Motor neuron (in vitro differentiated cells): ENCODE data around the gene CIT. TPM values are rescaled to one million over a fixed set of nuclear protein-coding genes. Genes with fewer than 3 reads are reported as not detected.

Experiments
- ATAC-seq, 8 experiments: fragments of 200-7000 bp; cut with Tn5 transposase; replicated peaks in 6 of 8; 2 replicates each; pipeline ENCODE4 v1.8.0; 2021; ENCODE audit warnings: mild to moderate bottlenecking in 8 of 8, moderate library complexity in 8 of 8
- H3K27ac ChIP-seq, 2 donors: fragments of 250-450 bp; sonication (Bioruptor Pico); 2 replicates each; pipeline ENCODE4 v1.9.0; 2021; ENCODE audit warnings: antibody characterized with exemption in 2 of 2, mild to moderate bottlenecking in 2 of 2, moderate library complexity in 1 of 2
- H3K4me1 ChIP-seq, 2 donors: fragments of 250-450 bp; sonication (Bioruptor Pico); replicated peaks in 1 of 2; 2 replicates each; pipeline ENCODE4 v1.6.1; 2021; ENCODE audit warnings: antibody characterized with exemption in 2 of 2, mild to moderate bottlenecking in 2 of 2, moderate library complexity in 1 of 2
- H3K4me3 ChIP-seq, 5 donors: fragments of 250-450 bp; sonication (Bioruptor Pico); 2 replicates each; pipeline ENCODE4 v1.9.0; 2021; ENCODE audit warnings: antibody characterized with exemption in 5 of 5, mild to moderate bottlenecking in 5 of 5, moderate library complexity in 4 of 5
- WGBS, 10 experiments: fragments of 450-650 bp; shearing (Covaris generic); methylation state at CpG; one replicate each; pipeline ENCODE4 v1.0.0; 2022; 5-methylcytosine and 5-hydroxymethylcytosine counted together
- in situ Hi-C, 9 experiments: fragments of 400-800 bp; cut with MboI; loops; one replicate each; pipeline ENCODE4 v1.15.0; 2021; ENCODE audit warnings: low sequenced_read_pairs in 9 of 9, low pct_unique_long_range_greater_than_20kb in 2 of 9; ENCODE audit not compliant: unreplicated experiment in 9 of 9
- total RNA-seq, 8 experiments: library from RNA; unstranded; fragments of 300-600 nt; gene quantifications; 2 replicates each; pipeline versions ENCODE4 v1.2.3 to v1.2.4, GENCODE V29; 2022

CIT gene
- total RNA-seq, 8 experiments from 2014 or later = 2.2 to 35.6 (median 6.9) TPM

- peak in 3 of 8 experiments; percentile 18 to 48 (median 30) for ATAC-seq
- H3K27ac ChIP-seq = no peak overlapping the region
- in situ Hi-C loops = no loop called here
- peaks cover 18% of the 10 kb centered on the region in 2 donors for H3K4me1 ChIP-seq
- no peak overlapping the region for H3K4me3 ChIP-seq
- 63 to 100% (median 88%) methylated on average over 2 to 6 of the region's 8 CpGs; no CpG with 5 or more reads in 2 of the 10 experiments for WGBS, 10 experiments
Observed at GRCh38 chr12:119748497-119748896, 128.6 kb downstream of the CIT start.

DNA sequence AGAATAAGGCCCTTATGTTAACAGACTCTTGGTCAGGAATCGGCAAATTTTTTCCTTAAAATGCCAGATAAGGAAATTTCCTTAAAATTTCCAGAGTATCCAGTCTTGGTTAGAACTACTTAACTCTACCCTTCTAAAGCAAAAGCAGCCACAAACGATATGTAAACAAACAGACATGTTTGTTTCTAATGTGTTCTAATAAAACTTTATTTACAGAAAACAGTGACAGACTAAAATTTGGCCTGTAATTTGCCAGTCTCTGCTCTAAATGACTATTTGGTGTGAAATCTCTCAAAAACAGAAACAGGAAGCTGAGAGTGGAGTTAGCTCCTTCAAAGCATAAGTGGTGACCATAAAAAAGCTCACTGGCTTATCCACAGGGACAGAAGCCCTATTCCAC, 131.0 kb downstream of the CIT start:
- no peak overlapping the region for H3K4me3 ChIP-seq
- in situ Hi-C loops = no loop called here
- no peak overlapping the region for H3K27ac ChIP-seq
- 92 to 100% (median 100%) methylated on average over 1 to 2 of the region's 2 CpGs for WGBS, 10 experiments
- H3K4me1 ChIP-seq = peaks cover 18% of the 10 kb centered on the region in 2 donors
- no peak for ATAC-seq

DNA sequence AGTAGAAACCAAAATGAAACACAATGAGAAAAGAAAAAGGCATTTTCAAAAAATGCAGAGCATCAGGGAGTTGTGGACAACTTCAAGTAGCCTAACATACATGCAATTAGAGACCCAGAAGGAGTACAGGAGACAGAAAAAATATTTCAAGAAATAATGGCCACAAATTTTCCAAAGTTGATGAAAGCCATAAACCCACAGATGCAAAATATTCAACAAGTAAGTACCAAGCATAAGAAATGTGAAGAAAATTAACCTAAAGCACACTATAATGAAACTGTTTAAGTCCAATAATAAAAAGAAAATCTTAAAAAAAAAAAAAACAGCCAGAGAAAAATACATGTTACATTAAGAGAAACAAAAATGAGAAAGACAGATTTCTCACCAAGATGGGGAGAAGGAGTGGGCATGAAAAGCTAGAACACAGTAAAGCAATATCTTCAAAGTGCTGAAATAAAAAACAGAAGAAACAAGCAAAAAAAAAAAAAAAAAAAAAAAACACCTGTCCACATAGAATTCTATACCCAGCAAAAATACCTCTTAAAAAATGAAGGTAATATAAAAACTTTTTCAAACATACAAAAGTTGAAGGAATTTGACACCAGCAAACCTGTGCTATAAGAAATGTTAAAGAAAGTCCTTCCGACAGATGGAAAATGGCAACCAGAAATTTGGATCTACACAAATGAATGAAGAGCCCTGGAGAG, 132.1 kb downstream of the CIT start:
- Histone ChIP-seq H3K27ac (no peak overlapping the region), H3K4me3 (no peak overlapping the region), H3K4me1 (peaks cover 17 to 18% of the 10 kb centered on the region in 2 donors)
- 89 to 100% (median 100%) methylated on average over 1 of the region's 1 CpG; no CpG with 5 or more reads in 1 of the 10 experiments for WGBS, 10 experiments
- no peak for ATAC-seq
- in situ Hi-C loops = no loop called here

- Histone ChIP-seq H3K27ac (no peak overlapping the region), H3K4me3 (no peak overlapping the region), H3K4me1 (no peaks in the 10 kb centered on the region)
- in situ Hi-C loops = no loop called here
- whole genome bisulfite sequencing, 10 experiments = 77 to 100% (median 95%) methylated on average over 1 to 3 of the region's 3 CpGs; no CpG with 5 or more reads in 2 of the 10 experiments
- no peak for ATAC-seq
Observed at GRCh38 chr12:119742700-119743099, 134.4 kb downstream of the CIT start.

- no peak for ATAC-seq
- Histone ChIP-seq H3K4me3 (no peak overlapping the region), H3K4me1 (no peaks in the 10 kb centered on the region), H3K27ac (no peak overlapping the region)
- 88 to 100% (median 100%) methylated on average over 1 to 3 of the region's 4 CpGs; no CpG with 5 or more reads in 2 of the 10 experiments for WGBS, 10 experiments
- in situ Hi-C loops = no loop called here
Observed at GRCh38 chr12:119740830-119741229, 136.3 kb downstream of the CIT start.

- 82 to 100% (median 98%) methylated on average over 2 to 14 of the region's 17 CpGs; no CpG with 5 or more reads in 1 of the 10 experiments for WGBS, 10 experiments
Observed at GRCh38 chr12:119735079-119735478, 142.0 kb downstream of the CIT start.

DNA sequence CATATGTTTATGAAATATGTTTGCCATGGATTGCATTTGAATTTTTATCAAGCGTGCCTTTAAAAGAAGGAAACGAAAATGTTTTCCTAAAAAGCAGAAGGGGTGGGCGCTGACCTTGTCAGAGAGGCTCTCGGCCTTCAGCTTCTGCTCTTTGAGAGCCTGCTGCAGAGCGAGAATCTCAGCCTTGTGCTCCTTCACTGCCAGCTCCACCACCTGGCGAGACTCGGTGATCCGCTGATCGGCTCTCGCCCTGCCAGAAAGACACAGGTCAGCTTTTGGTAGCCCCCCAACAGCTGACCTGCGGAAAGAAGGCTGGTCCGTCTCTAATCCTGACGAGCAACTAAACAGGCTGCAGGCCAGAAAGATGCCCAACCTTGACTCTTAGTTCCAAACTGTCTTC, 146.7 kb downstream of the CIT start:
- Histone ChIP-seq H3K27ac (no peak overlapping the region), H3K4me1 (no peaks in the 10 kb centered on the region), H3K4me3 (no peak overlapping the region)
- no peak for ATAC-seq
- in situ Hi-C loops = no loop called here
- WGBS, 10 experiments = 80 to 100% (median 96%) methylated on average over 2 to 9 of the region's 13 CpGs; no CpG with 5 or more reads in 4 of the 10 experiments

More at GRCh38 chr12:119735079-119735478, 142.0 kb downstream of the CIT start:
- no peak for ATAC-seq
- in situ Hi-C loops = no loop called here
- Histone ChIP-seq H3K4me1 (no peaks in the 10 kb centered on the region), H3K27ac (no peak overlapping the region), H3K4me3 (no peak overlapping the region)

DNA sequence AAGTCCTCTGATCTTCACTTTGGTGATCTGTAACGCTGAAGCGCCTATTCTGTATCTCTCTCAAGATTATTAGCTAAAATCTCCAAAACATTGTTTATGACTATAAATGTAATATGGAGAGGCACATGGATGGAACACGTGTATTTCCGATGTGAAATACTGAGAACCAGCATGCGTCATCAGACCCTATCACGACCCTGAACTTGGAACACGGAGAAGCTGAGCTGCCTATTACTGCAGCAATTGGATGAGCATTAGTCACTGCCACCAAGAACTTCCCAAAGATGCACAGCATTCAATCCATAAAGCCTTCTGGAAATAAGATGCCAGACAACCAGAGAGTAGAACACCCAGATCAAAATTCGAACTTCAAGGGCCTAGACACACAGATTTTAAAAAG, 147.2 kb downstream of the CIT start:
- 87 to 100% (median 94%) methylated on average over 2 to 8 of the region's 8 CpGs; no CpG with 5 or more reads in 1 of the 10 experiments for WGBS, 10 experiments
- Histone ChIP-seq H3K4me1 (no peaks in the 10 kb centered on the region), H3K4me3 (no peak overlapping the region), H3K27ac (no peak overlapping the region)
- ATAC-seq = no peak
- in situ Hi-C loops = no loop called here

- ATAC-seq = no peak
- WGBS, 10 experiments = 49 to 100% (median 84%) methylated on average over 1 to 6 of the region's 6 CpGs; no CpG with 5 or more reads in 1 of the 10 experiments
- Histone ChIP-seq H3K4me3 (no peak overlapping the region), H3K27ac (no peak overlapping the region), H3K4me1 (no peaks in the 10 kb centered on the region)
- in situ Hi-C loops = no loop called here
Observed at GRCh38 chr12:119728444-119728745, 148.7 kb downstream of the CIT start.

GRCh38 chr12:119727600-119728443, 149.3 kb downstream of the CIT start:
- no peak for ATAC-seq
- Histone ChIP-seq H3K4me3 (no peak overlapping the region), H3K27ac (no peak overlapping the region), H3K4me1 (no peaks in the 10 kb centered on the region)
- in situ Hi-C loops = no loop called here
- WGBS, 10 experiments = 50 to 100% (median 98%) methylated on average over 1 to 2 of the region's 3 CpGs; no CpG with 5 or more reads in 2 of the 10 experiments

GRCh38 chr12:119725523-119725922, 151.6 kb downstream of the CIT start:
- no peak for ATAC-seq
- Histone ChIP-seq H3K4me3 (no peak overlapping the region), H3K4me1 (no peaks in the 10 kb centered on the region), H3K27ac (no peak overlapping the region)
- in situ Hi-C loops = no loop called here
- 86 to 100% (median 100%) methylated on average over 1 to 3 of the region's 4 CpGs; no CpG with 5 or more reads in 3 of the 10 experiments for WGBS, 10 experiments

DNA sequence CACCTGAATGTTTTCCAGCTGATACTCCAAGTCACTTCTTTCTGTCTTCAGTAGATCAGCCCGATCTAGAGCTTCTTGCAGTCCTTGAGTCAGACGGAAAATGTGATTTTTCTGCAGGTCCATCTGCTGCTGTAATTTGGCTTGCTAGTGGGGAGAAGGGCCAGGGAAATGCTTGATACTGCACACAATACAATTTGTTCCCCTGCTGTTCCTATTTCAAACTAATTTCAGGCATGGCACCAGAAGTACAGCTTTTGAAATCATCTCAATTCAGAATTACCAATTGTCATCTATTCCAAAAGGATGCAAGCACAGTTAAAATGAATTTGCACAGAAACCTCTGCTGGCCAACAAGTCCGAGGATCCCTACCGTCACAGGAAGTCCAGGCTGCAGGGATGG, 155.8 kb downstream of the CIT start:
- in situ Hi-C loops = no loop called here
- Histone ChIP-seq H3K27ac (no peak overlapping the region), H3K4me1 (no peaks in the 10 kb centered on the region), H3K4me3 (no peak overlapping the region)
- no peak for ATAC-seq
- 85 to 100% (median 94%) methylated on average over 2 to 4 of the region's 4 CpGs; no CpG with 5 or more reads in 3 of the 10 experiments for WGBS, 10 experiments

DNA sequence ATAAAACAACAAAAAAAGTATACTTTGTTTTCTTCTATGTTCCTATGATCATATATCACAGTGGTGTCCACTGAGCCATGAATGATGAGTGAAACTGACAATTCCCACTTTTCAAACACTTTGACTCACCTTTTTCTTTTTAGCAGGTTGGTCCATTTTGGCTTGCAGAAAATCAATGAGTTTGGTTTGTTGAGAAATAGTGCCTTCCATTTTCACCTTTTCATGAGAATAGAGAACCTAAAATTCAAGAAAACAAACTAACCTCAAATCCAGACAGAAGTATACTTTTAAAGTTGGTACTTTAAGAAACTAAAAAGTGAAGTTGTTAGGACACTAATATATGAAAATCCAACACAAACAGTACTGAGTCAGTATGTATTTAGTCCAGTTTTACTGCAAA, 156.8 kb downstream of the CIT start:
- no peak overlapping the region for H3K27ac ChIP-seq
- in situ Hi-C loops = no loop called here
- no peaks in the 10 kb centered on the region for H3K4me1 ChIP-seq
- H3K4me3 ChIP-seq = no peak overlapping the region
- ATAC-seq = no peak
